Fibroblast of lung (primary cell): ENCODE measurements around the gene DMBT1. TPM values are rescaled to one million over a fixed set of nuclear protein-coding genes. Genes with fewer than 3 reads are reported as not detected.

ENCODE experiments used
- DNase-seq, 2 donors: peaks; one replicate each; pipeline versions ENCODE4 v3.0.0 to v3.0.0-alpha.2; 2010; ENCODE audit warnings: low read depth in 2 of 2
- H2AFZ ChIP-seq: 2 replicates; pipeline ENCODE4 v1.5.1; 2012; ENCODE audit warnings: low read length, control low read depth, inconsistent platforms
- H3K27ac ChIP-seq: 2 replicates; pipeline ENCODE4 v1.5.1; 2011; ENCODE audit warnings: low read length, control low read depth; ENCODE audit not compliant: insufficient read depth
- H3K27me3 ChIP-seq: 2 replicates; pipeline ENCODE4 v1.5.1; 2011; ENCODE audit warnings: mild to moderate bottlenecking, low read length; ENCODE audit not compliant: control insufficient read depth, insufficient read depth
- H3K36me3 ChIP-seq: 2 replicates; pipeline ENCODE4 v1.5.1; 2011; ENCODE audit warnings: low read length; ENCODE audit not compliant: control insufficient read depth, insufficient read depth
- H3K4me1 ChIP-seq: 2 replicates; pipeline ENCODE4 v1.5.1; 2011; ENCODE audit warnings: low read length; ENCODE audit not compliant: control insufficient read depth, insufficient read depth; ENCODE audit errors: extremely low read depth
- H3K4me2 ChIP-seq: 2 replicates; pipeline ENCODE4 v1.5.1; 2011; ENCODE audit warnings: low read length, control low read depth; ENCODE audit not compliant: insufficient read depth; ENCODE audit errors: extremely low read depth
- H3K4me3 ChIP-seq, 4 experiments: fragments of 200-600 bp in 1 of 4; sonication (generic) in 1 of 4; replicated peaks in 1 of 4; 2 replicates each; pipeline ENCODE4 v1.5.1; 2011 to 2016; ENCODE audit warnings: low read length in 4 of 4, low read depth in 3 of 4, mild to moderate bottlenecking in 3 of 4, control low read depth in 2 of 4, inconsistent platforms in 1 of 4, mixed read lengths in 1 of 4; ENCODE audit not compliant: insufficient read depth in 1 of 4; ENCODE audit errors: control extremely low read depth in 1 of 4
- H3K79me2 ChIP-seq: 2 replicates; pipeline ENCODE4 v1.5.1; 2012; ENCODE audit warnings: mild to moderate bottlenecking, low read length, inconsistent platforms; ENCODE audit not compliant: control insufficient read depth, insufficient read depth
- H3K9ac ChIP-seq: 2 replicates; pipeline ENCODE4 v1.5.1; 2011; ENCODE audit warnings: mild to moderate bottlenecking, low read length, control low read depth; ENCODE audit not compliant: insufficient read depth
- H3K9me3 ChIP-seq: 2 replicates; pipeline ENCODE4 v1.5.1; 2012; ENCODE audit warnings: low read depth, low read length; ENCODE audit not compliant: control insufficient read depth, insufficient read depth
- H4K20me1 ChIP-seq: 2 replicates; pipeline ENCODE4 v1.5.1; 2011; ENCODE audit warnings: low read length; ENCODE audit not compliant: control insufficient read depth, insufficient read depth; ENCODE audit errors: extremely low read depth
- CTCF ChIP-seq, 2 donors: IDR thresholded peaks in 1 of 2; conservative IDR thresholded peaks in 1 of 2; 1 replicate in 1 of 2; 2 replicates in 1 of 2; pipeline ENCODE4 v1.5.1; 2011 to 2012; ENCODE audit warnings: low read length in 2 of 2, control low read depth in 1 of 2, inconsistent platforms in 1 of 2, low read depth in 1 of 2, mild to moderate bottlenecking in 1 of 2
- EZH2 ChIP-seq: IDR thresholded peaks from 2 replicates; pipeline ENCODE4 v1.5.1; 2012; ENCODE audit warnings: low read length, control low read depth, mild to moderate bottlenecking; ENCODE audit errors: missing control alignments
- polyA plus RNA-seq, 2 donors: library from polyadenylated mRNA; depleted of rRNA in 1 of 2; stranded (reverse) in 1 of 2; unstranded in 1 of 2; fragments of >200 nt; gene quantifications; 2 replicates each; pipeline ENCODE4 v1.2.1, GENCODE V29; 2011 to 2012; ENCODE audit warnings: missing spikeins in 1 of 2
- total RNA-seq: library from RNA; depleted of rRNA; stranded (reverse); fragments of >200 nt; gene quantifications from 2 replicates; pipeline ENCODE4 v1.2.1, GENCODE V29; 2014

Gene DMBT1
- total and polyA plus RNA-seq, 2 donors (not counting 1 experiment from before 2014, with no cell fraction given), result under 0.01 TPM; not detected in 1

- H3K9ac ChIP-seq, result no peak overlapping the region
- no peaks in the 10 kb centered on the region for H3K79me2 ChIP-seq
- H3K9me3 ChIP-seq, result no peaks in the 10 kb centered on the region
- no peaks in the 10 kb centered on the region for H3K27me3 ChIP-seq
- no peaks in the 10 kb centered on the region for H3K4me1 ChIP-seq
- no peak overlapping the region for H3K27ac ChIP-seq
- no peak for DNase-seq
- H3K36me3 ChIP-seq, result no peaks in the 10 kb centered on the region
- H3K4me2 ChIP-seq, result no peak overlapping the region
- H4K20me1 ChIP-seq, result no peaks in the 10 kb centered on the region
- TF ChIP-seq EZH2 (no peak), CTCF (conservative IDR thresholded peaks at IDR 0.05 in 1 of 2, IDR thresholded peaks at IDR 0.05 in 1 of 2; ENCODE audit: low read depth in 1 of 2, low read length in 2 of 2) (no peak)
- H3K4me3 ChIP-seq, result no peak overlapping the region
- H2AFZ ChIP-seq, result no peak overlapping the region
Measured at GRCh38 chr10:122630526-122630925, 70.0 kb downstream of the DMBT1 start.

- TF ChIP-seq EZH2 (no peak), CTCF (conservative IDR thresholded peaks at IDR 0.05 in 1 of 2, IDR thresholded peaks at IDR 0.05 in 1 of 2; ENCODE audit: low read depth in 1 of 2, low read length in 2 of 2) (no peak)
- H3K36me3 ChIP-seq, result no peaks in the 10 kb centered on the region
- DNase-seq, result no peak
- no peaks in the 10 kb centered on the region for H3K9me3 ChIP-seq
- no peak overlapping the region for H3K4me3 ChIP-seq
- H3K9ac ChIP-seq, result no peak overlapping the region
- H3K4me1 ChIP-seq, result no peaks in the 10 kb centered on the region
- H3K79me2 ChIP-seq, result no peaks in the 10 kb centered on the region
- no peaks in the 10 kb centered on the region for H4K20me1 ChIP-seq
- no peaks in the 10 kb centered on the region for H3K27me3 ChIP-seq
- no peak overlapping the region for H2AFZ ChIP-seq
- H3K4me2 ChIP-seq, result no peak overlapping the region
- H3K27ac ChIP-seq, result no peak overlapping the region
Measured at GRCh38 chr10:122632031-122632430, 71.5 kb downstream of the DMBT1 start.

GRCh38 chr10:122632576-122632975, 72.0 kb downstream of the DMBT1 start:
- Histone ChIP-seq H3K9ac (no peak overlapping the region), H3K4me2 (no peak overlapping the region), H4K20me1 (no peaks in the 10 kb centered on the region), H3K79me2 (no peaks in the 10 kb centered on the region), H3K27me3 (no peaks in the 10 kb centered on the region), H3K9me3 (no peaks in the 10 kb centered on the region), H2AFZ (no peak overlapping the region), H3K36me3 (no peaks in the 10 kb centered on the region), H3K4me3 (no peak overlapping the region), H3K27ac (no peak overlapping the region), H3K4me1 (no peaks in the 10 kb centered on the region)
- DNase-seq, result no peak
- TF ChIP-seq CTCF (conservative IDR thresholded peaks at IDR 0.05 in 1 of 2, IDR thresholded peaks at IDR 0.05 in 1 of 2; ENCODE audit: low read depth in 1 of 2, low read length in 2 of 2), result no peak
- TF ChIP-seq EZH2, result no peak
